Stimulated activated CD4-positive, alpha-beta T cell treated with anti-CD3 and anti-CD28 coated beads, Interleukin-1b, Interleukin-23, amount 100 ng/mL, for 24 hours (primary cell): Measurements from ENCODE around the gene ATRN.
"Not testable (repeated sequence)": the region's sequence is repeated elsewhere in the genome, so short reads cannot be mapped to it uniquely, and the experiment has no call there.

ENCODE experiments used
- DNase-seq, 4 experiments: peaks; one replicate each; pipeline ENCODE4 v3.0.0-alpha.2; 2020; ENCODE audit warnings: low read depth in 4 of 4, low spot score in 1 of 4

Gene ATRN

DNA sequence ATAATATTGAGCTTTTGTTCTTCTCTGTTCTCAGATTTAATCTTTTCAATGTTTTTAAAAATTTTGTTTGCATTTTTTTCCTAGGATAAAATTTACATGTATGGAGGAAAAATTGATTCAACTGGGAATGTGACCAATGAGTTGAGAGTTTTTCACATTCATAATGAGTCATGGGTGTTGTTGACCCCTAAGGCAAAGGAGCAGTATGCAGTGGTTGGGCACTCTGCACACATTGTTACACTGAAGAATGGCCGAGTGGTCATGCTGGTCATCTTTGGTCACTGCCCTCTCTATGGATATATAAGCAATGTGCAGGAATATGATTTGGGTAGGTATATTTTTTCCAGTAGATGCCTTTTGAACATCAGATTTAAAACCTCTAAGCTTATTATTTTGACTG, 89.8 kb downstream of the ATRN start:
- no peak for DNase-seq

DNA sequence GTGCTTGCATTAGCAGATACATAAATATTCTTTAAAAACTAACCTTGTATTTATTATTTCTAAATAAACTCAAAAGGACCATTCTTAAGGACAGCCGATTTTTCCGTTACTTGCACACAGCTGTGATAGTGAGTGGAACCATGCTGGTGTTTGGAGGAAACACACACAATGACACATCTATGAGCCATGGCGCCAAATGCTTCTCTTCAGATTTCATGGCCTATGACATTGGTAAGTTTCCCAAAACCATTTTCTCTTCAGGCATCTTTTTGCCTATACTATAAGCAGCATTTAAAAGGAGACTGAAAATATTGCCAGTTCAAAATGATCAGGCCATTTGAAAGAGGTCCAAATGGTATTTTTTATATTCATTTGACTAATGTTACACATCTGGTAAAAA, 92.3 kb downstream of the ATRN start:
- DNase-seq = no peak

DNA sequence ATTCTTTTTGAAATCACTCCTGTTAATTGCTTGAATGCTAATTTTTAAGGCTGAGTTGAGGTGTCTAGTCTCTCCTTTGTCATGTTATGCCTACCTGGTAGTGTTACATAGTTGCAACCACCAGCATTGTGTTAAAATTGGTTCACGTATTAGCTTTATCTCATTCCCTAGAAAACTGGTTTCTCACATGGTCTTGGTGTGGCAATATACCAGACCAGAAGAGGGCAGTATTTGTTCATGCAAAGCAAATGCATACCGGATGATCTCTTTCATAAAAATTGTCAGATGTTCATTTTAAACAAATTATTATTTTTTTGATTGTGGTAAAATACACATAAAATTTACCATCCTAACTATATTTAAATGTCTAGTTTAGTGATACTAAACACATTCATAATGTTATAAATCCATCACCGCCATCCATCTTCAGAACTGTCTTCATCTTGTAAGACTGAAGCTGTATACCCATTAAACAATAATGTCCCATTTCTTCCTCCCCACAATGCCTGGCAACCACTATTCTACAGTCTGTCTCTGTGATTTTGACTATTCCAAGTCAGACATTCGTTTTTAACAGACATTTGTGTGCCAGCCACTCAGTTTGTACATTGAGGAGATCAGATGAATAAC, 92.8 kb downstream of the ATRN start:
- no peak for DNase-seq

DNA sequence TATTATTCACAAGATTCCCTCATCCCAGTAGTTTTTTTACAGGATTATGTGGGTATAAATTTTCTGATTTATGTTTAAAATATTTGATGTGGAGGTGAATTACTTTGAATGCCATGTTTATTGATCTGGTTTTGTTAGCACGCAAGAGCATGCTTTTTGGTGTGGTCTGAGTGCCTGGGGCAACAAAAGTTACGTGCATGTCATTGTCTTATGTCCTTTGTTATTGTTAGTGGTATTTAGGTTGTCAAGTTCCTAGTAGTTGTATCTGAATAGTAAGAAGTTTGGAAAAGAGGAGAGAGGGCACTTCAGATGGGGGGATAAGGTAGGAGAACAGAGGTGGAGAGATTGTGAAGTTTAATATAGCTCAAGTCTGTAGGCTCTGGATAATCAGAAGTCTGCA, 95.0 kb downstream of the ATRN start:
- no peak for DNase-seq

DNA sequence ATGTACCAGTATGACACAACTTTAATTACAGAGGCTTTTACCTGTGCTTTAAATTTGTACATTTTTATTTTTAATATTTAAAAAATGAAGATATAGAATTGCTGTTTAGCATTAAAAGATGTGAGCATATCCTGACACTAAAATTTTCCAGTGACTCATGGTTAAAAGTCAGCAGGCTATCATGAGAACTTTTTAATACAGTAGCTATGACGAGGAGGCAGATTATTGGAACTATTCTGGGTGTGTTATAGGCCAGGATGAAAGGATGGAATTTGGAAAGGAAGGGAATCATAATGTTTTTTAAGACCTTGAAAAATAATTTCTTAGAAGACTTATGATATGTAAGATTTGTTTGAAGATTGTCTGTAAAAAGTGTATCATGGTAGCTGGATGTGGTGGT, 101.3 kb downstream of the ATRN start:
- DNase-seq = no peak

DNA sequence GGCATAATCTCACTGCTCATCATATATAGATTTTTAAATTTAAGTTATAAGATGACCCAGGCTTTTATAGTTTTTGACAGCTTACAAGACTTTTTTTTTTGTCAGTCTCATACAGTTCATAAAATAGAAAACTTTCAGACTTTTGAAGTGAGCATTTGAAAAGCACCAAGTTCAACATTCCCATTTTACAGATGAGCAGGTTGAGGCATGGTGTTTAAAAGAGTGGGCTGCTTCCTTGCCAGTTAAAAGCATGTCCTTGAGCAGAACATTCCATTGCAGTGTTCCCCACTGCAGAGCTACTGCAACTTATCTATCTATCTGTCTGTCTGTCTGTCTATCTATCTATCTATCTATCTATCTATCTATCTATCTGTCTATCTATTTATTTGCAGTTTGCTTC, 105.5 kb downstream of the ATRN start:
- DNase-seq = no peak

DNA sequence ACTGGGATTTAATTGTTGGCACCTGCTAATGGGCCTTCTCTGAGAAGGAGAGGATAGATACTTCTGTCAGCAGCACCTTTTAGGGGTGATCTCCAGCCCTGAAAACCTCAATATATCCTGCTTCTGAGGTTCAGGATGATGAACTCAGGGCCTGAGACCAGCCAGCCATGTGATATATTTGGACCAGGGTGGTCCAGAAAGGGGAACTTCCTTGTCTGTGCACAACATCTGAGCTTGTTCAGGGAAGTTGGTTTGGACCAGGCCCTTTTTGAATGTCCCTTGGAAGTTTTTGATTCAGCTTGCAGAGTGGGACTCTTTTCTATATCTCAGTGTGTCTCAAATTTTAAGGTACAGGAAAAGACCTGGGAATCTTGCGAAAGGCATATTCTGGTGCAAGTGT, 106.5 kb downstream of the ATRN start:
- no peak for DNase-seq

DNA sequence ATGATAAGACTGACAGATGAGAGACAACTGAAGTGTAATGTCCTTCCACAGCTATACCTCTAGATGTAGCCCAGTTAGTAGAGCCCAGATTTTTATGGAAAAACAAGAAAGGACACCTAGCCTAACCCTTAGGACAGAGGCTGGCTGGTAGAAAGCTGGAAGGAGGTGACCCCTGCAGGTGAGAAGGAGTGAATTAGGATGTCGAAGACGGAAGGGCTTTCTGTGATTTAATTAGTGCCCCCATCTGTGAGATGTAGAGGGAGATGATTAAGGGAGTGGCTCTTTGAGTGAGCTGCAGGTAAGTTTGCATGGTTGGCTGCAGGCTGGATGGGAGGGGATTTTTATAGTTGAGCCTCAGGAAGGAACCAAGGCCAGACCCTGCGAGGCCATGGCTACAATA, 109.6 kb downstream of the ATRN start:
- no peak for DNase-seq

DNA sequence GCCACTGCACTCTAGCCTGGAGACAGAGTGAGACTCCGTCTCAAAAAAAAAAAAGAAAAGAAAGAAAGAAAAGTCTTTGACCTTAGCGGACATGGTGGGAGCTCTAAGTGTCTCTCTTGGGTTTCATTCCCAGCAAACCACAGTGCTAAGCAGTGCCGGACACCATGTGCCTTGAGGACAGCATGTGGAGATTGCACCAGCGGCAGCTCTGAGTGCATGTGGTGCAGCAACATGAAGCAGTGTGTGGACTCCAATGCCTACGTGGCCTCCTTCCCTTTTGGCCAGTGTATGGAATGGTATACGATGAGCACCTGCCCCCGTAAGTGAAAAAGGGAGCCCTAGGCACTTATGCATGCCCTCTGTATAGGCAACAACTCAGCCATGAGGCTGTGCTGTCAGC, 112.9 kb downstream of the ATRN start:
- DNase-seq = no peak

DNA sequence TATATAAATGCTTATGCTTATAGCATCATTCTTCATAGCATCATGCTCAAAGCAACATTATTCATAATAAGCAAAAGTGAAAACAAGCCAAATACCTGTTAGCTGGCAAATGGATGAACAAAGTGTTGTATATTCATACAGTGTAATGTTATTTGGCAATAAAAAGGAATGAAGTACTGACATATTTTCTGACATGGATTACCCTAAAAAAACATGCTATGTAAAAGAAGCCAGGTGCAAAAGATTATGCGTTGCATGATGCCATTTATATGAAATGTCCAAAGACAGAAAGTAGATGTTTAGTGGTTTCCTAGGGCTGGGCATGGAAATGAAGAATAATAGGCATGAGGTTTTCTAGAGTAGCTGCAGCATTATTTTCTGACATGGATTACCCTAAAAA, 115.3 kb downstream of the ATRN start:
- no peak for DNase-seq

DNA sequence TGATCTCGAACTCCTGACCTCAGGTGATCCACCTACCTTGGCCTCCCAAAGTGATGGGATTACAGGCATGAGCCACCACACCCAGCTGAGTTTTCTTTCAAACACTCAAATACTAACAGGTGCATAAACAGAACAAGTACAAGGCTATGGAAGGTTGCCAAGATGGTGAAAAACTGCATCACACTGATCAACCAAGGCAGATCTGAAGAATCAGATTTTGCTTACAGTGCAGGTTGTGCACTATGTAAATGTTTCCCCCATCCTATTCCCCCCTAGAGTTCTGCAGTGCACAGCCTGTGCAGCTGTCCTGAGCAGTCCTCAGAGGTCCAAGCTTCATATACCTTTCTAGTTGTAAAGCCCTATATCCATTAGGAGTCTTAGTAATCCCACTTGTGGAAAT, 119.3 kb downstream of the ATRN start:
- DNase-seq = no peak

DNA sequence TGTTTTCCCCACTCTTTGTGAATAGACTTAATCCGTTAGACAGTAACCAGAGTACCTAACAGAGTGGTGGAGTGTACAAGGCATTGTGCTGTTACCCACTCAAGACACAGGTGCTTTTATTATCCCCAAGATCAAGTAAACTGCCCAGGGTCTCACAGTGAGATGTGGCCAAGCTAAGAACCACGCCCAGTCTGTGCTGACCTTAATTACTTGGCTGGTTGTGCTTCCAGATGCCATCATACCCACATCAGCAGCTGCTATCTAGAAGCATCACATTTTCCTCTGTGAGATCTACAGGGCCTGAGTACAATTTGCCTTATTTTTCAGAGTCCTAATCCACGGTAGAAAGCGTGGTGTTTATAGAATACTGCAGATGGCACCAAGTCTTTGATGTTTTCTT, 122.1 kb downstream of the ATRN start:
- DNase-seq = no peak

DNA sequence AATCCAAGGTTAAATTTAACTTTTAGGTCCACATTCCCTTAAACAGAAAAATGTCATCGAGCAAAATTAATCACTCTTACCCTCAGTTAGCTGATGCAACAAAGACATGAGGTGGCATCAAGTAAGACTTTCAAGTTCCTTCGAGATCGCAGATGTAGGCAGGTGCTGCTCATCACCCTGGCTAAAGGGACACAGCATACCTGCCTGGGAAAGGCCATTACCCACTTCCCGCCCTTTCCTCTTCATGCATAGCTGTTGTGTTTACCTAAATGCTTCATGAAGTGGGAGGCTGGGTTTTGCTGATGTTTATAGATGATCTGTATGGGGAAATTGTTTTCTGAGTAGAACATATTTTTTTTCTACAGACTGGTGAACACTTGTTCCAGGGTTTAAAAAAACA, 124.7 kb downstream of the ATRN start:
- no peak for DNase-seq

DNA sequence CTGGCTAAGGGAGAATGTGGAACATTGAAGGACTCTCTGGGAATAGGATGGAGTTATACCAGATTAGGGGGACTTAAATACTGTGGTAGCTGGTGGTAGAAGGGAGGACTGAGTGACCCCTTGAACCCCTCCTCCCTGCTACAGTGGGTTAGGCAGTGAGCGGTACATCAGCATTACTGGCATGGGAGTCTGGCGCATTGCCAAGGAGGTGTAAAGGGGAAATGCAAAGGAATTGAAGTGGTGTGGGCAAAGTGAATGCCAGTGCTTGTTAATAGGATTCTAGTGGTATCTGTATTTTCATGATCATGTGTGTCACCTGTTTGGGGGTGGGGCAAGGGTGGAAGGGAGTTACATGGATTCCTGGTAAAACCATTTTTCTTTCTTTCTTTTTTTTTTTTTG, 132.3 kb downstream of the ATRN start:
- DNase-seq = no peak

DNA sequence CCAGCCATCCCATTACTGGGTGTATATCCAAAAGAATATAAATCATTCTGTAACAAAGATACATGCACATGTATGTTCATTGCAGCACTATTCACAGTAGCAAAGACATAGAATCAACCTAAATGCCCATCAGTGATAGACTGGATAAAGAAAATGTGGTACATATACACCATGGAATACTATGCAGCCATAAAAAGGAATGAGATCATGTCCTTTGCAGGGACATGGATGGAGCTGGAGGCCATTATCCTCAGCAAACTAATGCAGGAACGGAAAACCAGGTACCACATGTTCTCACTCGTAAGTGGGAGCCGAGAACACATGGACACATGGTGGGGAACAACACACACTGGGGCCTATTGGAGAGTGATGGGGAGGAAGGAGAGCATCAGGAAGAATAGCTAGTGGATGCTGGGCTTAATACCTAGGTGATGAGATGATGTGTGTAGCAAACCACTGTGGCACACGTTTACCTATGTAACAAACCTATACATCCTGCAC, 134.6 kb downstream of the ATRN start:
- not testable (repeated sequence) for DNase-seq

DNA sequence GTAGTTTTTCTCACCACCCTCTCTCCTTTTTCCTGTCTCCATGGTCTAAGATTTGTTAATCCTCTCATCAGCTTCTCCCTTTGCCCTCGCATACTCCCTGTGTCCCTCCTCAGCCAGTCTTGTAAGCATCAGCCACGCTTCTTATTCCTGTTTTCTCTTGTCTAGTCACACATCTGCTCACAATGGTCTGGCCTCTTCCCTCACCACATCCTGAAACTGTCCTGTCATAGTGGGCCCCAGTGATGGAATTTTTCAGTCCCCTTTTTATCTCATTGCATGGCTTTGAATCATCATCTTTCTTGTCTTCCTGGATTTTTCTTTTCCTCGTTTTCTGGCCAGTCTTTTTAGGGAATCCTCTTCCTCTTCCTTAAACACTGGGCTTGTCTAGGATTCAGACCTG, 135.2 kb downstream of the ATRN start:
- no peak for DNase-seq

DNA sequence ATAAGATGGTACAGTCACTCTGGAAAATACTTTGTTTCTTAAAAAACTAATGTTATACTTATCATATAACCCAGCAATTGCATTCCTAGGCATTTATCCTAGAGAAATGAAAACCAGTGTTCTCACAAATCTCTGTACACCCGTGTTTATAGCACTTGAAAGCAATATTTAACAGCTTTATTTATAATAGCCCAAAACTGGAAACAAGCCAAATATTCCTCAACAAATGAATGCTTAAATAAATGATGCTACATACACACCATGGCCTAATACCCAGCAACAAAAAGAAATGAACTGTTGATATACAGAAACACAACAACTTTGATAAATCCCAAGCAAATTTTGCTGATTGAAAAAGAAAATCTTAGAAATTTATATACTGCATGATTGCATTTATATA, 141.1 kb downstream of the ATRN start:
- DNase-seq = no peak

DNA sequence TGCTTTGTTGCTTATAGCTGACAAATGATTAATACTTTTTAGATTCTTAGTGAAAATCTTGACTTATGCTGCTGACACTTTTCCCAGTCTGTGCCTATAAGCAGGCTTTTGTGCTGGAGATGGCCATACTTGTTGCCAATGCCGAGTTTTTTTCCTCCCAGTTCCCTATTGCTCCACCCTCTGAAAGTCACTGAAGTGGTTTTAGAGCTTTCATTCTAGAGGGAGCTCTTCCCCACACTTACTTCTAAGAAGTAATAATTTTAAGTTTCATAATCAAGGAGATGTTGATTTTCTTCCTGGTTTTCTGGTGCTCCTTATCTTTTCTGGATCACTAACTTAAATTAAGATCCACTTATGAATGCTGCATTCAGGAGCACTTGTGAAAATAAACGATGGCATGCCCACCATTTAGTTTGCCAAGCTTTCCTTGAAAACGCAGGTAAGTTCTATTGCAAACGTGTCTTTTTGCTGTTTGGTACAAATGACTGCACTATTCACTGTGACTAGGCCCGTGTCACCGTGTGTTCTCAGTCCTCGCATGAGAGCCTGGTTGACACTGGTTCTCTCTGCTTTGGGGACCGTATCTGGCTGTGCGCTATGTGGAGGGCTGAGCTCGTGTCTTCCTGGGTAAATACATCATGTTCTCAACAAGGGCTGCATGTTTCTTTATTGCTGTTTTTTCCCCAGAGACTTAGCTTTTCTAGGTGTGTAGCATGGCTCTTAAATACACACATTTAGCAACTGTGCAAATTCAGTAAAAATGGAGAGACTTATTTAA, 142.2 kb downstream of the ATRN start:
- no peak for DNase-seq

DNA sequence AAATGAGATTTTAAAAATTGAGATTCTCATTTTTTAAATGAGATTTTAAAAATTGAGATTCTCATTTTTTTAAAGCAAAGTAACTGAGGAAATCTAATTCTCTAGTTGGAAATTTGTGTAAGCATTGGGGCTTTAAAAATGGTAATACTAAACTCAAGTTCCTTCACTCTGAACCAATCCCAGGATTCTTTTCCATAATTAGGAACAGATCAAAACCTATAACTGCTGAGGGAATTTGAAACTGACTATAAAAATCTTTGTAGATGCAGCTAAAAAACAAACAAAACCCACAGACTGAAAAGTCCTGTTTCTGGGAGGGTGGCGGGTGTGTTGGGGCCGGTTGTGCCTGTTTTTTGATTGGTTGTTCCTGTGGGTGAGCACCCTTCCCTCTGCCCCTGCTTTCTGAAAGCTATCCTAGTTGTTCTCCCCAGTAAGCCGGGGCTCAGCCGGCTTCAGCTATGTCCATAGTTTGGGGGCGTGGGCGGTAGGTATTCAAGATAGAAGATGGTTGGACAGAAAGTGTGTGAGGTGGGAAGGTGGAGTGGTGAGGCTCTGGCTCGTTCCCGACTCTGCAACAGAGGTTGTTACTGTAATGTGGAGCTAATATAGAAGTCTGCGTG, 143.1 kb downstream of the ATRN start:
- DNase-seq = no peak

DNA sequence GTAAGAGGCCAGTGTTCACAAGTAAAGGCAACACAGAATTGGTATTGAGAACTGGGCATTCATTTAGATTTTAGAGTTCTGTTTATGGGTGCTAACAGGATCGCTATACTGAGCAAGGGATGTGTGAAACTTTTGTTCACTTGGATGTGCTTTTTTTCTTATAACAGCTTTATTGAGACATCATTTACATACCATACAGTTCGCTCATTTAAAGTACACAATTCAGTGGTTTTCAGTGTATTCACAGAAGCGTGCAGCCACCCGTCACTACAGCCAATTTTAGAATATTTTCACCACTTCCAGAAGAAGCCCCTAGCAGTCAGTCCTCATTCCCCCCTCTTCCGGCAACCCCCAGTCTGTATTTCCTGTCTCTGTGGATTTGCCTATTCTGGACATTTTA, 143.6 kb downstream of the ATRN start:
- no peak for DNase-seq

DNA sequence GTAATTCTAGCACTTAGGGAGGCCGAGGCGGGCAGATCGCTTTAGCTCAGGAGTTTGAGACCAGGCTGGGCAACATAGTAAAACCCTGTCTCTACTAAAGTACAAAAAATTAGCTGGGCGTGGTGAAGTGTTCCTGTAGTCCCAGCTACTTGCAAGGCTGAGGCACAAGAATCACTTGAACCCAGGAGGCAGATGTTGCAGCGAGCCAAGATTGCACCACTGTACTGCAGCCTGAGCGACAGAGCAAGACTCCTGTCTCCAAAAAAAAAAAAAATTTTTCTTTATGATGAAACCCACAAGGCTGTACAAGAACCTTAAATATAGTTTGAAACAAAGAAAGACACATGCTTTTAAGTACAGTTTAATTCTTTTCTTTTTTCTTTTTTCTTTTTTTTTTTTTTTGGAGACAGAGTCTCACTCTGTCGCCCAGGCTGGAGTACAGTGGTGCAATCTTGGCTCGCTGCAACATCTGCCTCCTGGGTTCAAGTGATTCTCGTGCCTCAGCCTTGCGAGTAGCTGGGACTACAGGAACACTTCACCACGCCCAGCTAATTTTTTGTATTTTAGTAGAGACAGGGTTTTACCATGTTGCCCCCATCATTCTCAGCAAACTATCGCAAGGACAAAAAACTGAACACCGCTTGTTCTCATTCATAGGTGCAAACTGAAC, 144.5 kb downstream of the ATRN start:
- not testable (repeated sequence) for DNase-seq

DNA sequence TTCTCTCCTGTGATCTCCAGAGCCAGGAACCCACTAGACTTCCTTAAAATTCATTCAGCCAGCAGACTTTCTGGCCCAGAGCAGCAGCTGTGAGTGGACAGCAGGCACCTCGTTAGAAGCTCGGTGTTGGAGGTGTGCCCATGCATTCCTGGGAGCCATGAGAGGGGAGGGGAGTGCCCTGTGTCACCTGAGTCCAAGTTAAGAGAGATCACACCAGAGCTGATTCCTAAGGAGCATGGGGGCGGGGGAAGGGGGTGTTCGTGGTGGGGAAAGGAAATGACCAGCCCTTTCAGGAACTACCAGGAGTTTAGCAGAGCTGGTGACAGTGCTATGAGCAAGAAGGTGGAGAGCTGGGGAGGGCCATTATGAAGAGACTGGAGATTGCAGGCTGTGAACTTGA, 145.4 kb downstream of the ATRN start:
- no peak for DNase-seq
